HG03432 (cell line): ENCODE data around the gene CPNE5.
A peak's percentile ranks its signal among the peaks of the same experiment; 100 is the strongest.
"Not testable (repeated sequence)": the region's sequence is repeated elsewhere in the genome, so short reads cannot be mapped to it uniquely, and the experiment has no call there.

ENCODE experiments used
- ATAC-seq: cut with Tn5 transposase; IDR thresholded peaks from one replicate; pipeline ENCODE4 v1.9.1; 2021; ENCODE audit warnings: mild to moderate bottlenecking, moderate library complexity; ENCODE audit not compliant: unreplicated experiment

The CPNE5 gene

GRCh38 chr6:36704961-36705577, 134.2 kb downstream of the CPNE5 start:
- ATAC-seq: not testable (repeated sequence)

- ATAC-seq: no peak
Measured at GRCh38 chr6:36703982-36704381, 135.3 kb downstream of the CPNE5 start.

GRCh38 chr6:36703081-36703606, 136.1 kb downstream of the CPNE5 start:
- no peak for ATAC-seq

- no peak for ATAC-seq
Measured at GRCh38 chr6:36702656-36703055, 136.6 kb downstream of the CPNE5 start.

GRCh38 chr6:36701401-36701991, 137.7 kb downstream of the CPNE5 start:
- no peak for ATAC-seq

- ATAC-seq: no peak
Measured at GRCh38 chr6:36700831-36701230, 138.4 kb downstream of the CPNE5 start.

GRCh38 chr6:36700071-36700812, 139.0 kb downstream of the CPNE5 start:
- ATAC-seq: no peak

- ATAC-seq: no peak
Measured at GRCh38 chr6:36699348-36699747, 139.9 kb downstream of the CPNE5 start.

- no peak for ATAC-seq
Measured at GRCh38 chr6:36698871-36699271, 140.4 kb downstream of the CPNE5 start.

GRCh38 chr6:36698196-36698595, 141.0 kb downstream of the CPNE5 start:
- ATAC-seq: no peak

GRCh38 chr6:36697481-36697903, 141.8 kb downstream of the CPNE5 start, which contains the start of gene RAB44:
TSS of gene RAB44 (plus strand) at chr6:36697826. CDS start at chr6:36704236, 6,410 bp downstream.
- no peak for ATAC-seq

- no peak for ATAC-seq
Measured at GRCh38 chr6:36695414-36695813, 143.8 kb downstream of the CPNE5 start.

- no peak for ATAC-seq
Measured at GRCh38 chr6:36694616-36695015, 144.6 kb downstream of the CPNE5 start.

GRCh38 chr6:36692861-36693702, 146.2 kb downstream of the CPNE5 start:
- ATAC-seq: no peak

- ATAC-seq: peak; percentile 49
Measured at GRCh38 chr6:36692220-36692619, 147.0 kb downstream of the CPNE5 start.

- peak; percentile 3 for ATAC-seq
Measured at GRCh38 chr6:36691612-36692011, 147.6 kb downstream of the CPNE5 start.

GRCh38 chr6:36691011-36691410, 148.2 kb downstream of the CPNE5 start:
- no peak for ATAC-seq
